ENCODE measurements around the gene MYO16. TPM values are rescaled to one million over a fixed set of nuclear protein-coding genes. Genes with fewer than 3 reads are reported as not detected.

Gene MYO16
- total and polyA plus RNA-seq, 3 donors from 2014 or later, result 3.1 to 4.0 (median 3.4) TPM

GRCh38 chr13:109159650-109160309 lies 530.4 kb downstream of the MYO16 start:
- TF ChIP-seq, protein P1, sequence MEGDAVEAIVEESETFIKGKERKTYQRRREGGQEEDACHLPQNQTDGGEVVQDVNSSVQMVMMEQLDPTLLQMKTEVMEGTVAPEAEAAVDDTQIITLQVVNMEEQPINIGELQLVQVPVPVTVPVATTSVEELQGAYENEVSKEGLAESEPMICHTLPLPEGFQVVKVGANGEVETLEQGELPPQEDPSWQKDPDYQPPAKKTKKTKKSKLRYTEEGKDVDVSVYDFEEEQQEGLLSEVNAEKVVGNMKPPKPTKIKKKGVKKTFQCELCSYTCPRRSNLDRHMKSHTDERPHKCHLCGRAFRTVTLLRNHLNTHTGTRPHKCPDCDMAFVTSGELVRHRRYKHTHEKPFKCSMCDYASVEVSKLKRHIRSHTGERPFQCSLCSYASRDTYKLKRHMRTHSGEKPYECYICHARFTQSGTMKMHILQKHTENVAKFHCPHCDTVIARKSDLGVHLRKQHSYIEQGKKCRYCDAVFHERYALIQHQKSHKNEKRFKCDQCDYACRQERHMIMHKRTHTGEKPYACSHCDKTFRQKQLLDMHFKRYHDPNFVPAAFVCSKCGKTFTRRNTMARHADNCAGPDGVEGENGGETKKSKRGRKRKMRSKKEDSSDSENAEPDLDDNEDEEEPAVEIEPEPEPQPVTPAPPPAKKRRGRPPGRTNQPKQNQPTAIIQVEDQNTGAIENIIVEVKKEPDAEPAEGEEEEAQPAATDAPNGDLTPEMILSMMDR (IDR thresholded peaks at IDR 0.05), result no peak
- no peak for TF ChIP-seq POLR2A (IDR thresholded peaks at IDR 0.05)
- DNase-seq, result no peak
- no peaks in the 10 kb centered on the region for H3K9me3 ChIP-seq
- WGBS, 2 donors, result 75 to 78% methylated on average over 14 of the region's 14 CpGs
- no peak overlapping the region for H3K27ac ChIP-seq
- H3K36me3 ChIP-seq (ENCODE audit: low read depth, missing control alignments), result no peaks in the 10 kb centered on the region
- H3K27me3 ChIP-seq, result no peaks in the 10 kb centered on the region
- H3K4me3 ChIP-seq, result no peak overlapping the region
- H3K4me1 ChIP-seq, result no peaks in the 10 kb centered on the region
- intact Hi-C loops (cut with DNase I; ENCODE audit: low total_unique reads), result no loop called here

- 94 to 97% methylated on average over 4 of the region's 4 CpGs for WGBS, 2 donors
- Histone ChIP-seq H3K27me3 (no peaks in the 10 kb centered on the region), H3K27ac (no peak overlapping the region), H3K36me3 (ENCODE audit: low read depth, missing control alignments) (no peaks in the 10 kb centered on the region), H3K9me3 (no peaks in the 10 kb centered on the region), H3K4me1 (no peaks in the 10 kb centered on the region), H3K4me3 (no peak overlapping the region)
- no peak for TF ChIP-seq POLR2A (IDR thresholded peaks at IDR 0.05)
- TF ChIP-seq, protein P1 (IDR thresholded peaks at IDR 0.05), result no peak
- no peak for DNase-seq
- intact Hi-C loops (cut with DNase I; ENCODE audit: low total_unique reads), result no loop called here
Measured at GRCh38 chr13:109160357-109160756, 530.9 kb downstream of the MYO16 start.

DNA sequence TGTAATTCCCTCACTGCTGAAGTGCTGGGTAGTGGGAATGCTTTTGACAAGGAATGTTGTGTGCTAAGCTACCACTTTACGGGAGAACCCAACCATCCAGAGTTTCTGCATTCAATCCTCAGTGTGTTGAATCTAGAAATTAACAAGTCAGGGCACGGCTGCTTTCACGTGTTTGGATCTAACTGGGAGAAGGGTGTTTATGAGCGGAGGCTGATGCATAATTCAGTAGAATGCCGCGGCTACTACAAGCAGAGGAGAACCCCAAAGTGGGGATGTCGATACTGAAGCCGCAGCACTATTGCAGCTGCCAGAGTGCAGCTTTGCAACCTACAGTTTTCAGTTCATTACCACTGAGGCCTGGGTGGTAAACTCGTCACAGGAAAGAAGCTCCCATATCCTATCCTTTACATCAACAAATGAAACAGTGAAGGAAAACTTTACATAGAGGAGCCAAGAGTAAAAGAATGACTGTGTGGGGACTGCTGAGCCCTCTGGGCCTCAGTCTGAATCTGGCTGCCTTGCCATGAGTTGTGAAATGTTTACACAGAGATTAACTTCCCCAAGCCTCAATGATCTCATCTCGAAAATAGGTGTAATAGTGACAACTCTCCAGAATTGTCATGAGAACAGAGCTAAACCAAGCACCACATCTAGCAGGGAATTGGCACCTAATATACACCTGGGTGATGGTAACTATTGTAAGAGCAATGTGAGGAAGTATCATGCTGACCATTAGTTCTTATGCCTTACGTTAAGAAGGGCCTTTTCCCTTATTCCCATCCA lies 531.7 kb downstream of the MYO16 start:
- 94 to 96% methylated on average over 11 of the region's 11 CpGs for WGBS, 2 donors
- no peak overlapping the region for H3K27ac ChIP-seq

GRCh38 chr13:109162248-109163036 lies 533.0 kb downstream of the MYO16 start:
- TF ChIP-seq, protein P1 (IDR thresholded peaks at IDR 0.05), result no peak
- TF ChIP-seq POLR2A (IDR thresholded peaks at IDR 0.05), result no peak
- no peak for DNase-seq
- Histone ChIP-seq H3K27me3 (no peaks in the 10 kb centered on the region), H3K4me3 (no peak overlapping the region), H3K9me3 (no peaks in the 10 kb centered on the region), H3K36me3 (ENCODE audit: low read depth, missing control alignments) (no peaks in the 10 kb centered on the region), H3K27ac (no peak overlapping the region), H3K4me1 (no peaks in the 10 kb centered on the region)
- WGBS, 2 donors, result 86 to 87% methylated on average over 7 of the region's 7 CpGs
- intact Hi-C loops (cut with DNase I; ENCODE audit: low total_unique reads), result no loop called here

More for the DNA sequence above, 531.7 kb downstream of the MYO16 start:
- no peak for DNase-seq
- Histone ChIP-seq H3K4me1 (no peaks in the 10 kb centered on the region), H3K36me3 (ENCODE audit: low read depth, missing control alignments) (no peaks in the 10 kb centered on the region), H3K4me3 (no peak overlapping the region), H3K9me3 (no peaks in the 10 kb centered on the region), H3K27me3 (no peaks in the 10 kb centered on the region)
- TF ChIP-seq POLR2A (IDR thresholded peaks at IDR 0.05), result no peak
- TF ChIP-seq, protein P1 (IDR thresholded peaks at IDR 0.05), result no peak
- intact Hi-C loops (cut with DNase I; ENCODE audit: low total_unique reads), result no loop called here
